ENCODE data around the gene CMTR1.

DNA sequence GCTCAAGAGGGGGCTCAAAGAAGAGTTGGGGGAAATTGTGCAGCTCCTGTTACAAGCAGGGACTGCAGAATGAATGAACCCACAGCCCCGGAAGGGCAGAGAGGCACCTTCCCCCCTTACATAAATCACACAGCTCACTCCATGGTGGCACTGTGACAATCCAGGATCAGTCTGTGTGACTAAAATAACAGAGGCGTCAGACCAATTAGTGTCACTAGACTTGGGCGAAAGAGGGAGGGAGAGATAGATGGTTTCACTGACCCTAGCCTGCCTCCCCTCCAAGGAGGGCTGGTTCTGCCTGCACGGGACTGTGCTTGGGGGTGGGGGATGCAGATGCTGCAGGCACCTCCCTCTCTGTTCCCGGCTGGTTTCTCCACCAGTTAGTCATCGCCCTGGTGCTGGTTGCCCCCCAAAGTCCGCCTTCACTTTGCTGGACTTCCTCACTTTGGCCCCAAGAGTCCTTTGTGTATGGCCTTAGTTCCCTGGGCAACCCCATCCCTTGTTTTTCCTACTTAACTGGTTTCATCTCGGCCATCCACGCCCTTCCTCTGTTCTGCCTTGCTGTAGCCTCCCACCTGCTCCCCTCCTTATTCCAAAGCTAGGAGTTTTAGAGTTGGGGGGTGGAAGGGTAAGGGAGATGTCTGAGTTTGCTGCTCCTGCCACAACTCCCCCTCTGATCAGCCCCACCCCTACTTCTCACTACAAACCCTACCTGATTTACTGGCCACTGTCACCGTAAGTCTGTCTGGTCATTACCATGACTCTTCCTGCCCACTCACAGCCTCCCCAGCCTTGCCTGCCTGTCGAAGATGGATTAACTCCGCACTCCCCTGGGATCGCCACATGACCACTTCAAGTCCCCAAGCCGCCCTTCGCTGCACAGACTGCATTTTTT is 48.9 kb downstream of the CMTR1 start:
- TF ChIP-seq, protein P1, sequence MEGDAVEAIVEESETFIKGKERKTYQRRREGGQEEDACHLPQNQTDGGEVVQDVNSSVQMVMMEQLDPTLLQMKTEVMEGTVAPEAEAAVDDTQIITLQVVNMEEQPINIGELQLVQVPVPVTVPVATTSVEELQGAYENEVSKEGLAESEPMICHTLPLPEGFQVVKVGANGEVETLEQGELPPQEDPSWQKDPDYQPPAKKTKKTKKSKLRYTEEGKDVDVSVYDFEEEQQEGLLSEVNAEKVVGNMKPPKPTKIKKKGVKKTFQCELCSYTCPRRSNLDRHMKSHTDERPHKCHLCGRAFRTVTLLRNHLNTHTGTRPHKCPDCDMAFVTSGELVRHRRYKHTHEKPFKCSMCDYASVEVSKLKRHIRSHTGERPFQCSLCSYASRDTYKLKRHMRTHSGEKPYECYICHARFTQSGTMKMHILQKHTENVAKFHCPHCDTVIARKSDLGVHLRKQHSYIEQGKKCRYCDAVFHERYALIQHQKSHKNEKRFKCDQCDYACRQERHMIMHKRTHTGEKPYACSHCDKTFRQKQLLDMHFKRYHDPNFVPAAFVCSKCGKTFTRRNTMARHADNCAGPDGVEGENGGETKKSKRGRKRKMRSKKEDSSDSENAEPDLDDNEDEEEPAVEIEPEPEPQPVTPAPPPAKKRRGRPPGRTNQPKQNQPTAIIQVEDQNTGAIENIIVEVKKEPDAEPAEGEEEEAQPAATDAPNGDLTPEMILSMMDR (IDR thresholded peaks at IDR 0.05): no peak
- no peak for TF ChIP-seq EP300 (IDR thresholded peaks at IDR 0.05)
- TF ChIP-seq POLR2A (IDR thresholded peaks at IDR 0.05): no peak

Measured in ovary (tissue), 3 donors.